Inflammatory macrophage treated with lipopolysaccharide for 4 hours (primary cell): Measurements from ENCODE around the gene HMHB1.
"Not testable (repeated sequence)": the region's sequence is repeated elsewhere in the genome, so short reads cannot be mapped to it uniquely, and the experiment has no call there.

ENCODE experiments used
- DNase-seq: peaks from one replicate; pipeline ENCODE4 v3.0.0-alpha.2; 2020

Gene HMHB1

GRCh38 chr5:143805861-143806260, 6.1 kb upstream of the HMHB1 start:
- DNase-seq: no peak

DNA sequence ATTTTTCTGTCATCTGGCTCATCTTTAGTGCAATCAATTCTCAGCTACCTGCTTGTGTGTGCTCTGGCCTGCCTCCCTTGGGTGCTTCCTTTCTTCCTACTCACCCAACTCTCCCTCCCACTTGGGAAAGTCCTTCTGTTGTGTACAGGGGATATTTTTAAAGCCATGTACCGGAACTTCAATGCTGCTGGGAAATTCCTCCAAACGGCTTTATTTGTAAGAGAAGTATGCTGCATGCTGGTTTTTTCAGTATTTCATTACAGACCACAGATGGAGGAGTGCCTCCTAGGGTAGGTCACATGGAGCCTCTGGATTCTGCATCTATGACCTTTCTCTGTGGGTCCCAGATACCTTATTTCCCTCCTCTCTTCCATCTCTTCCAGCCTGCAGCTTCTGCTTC, 5.4 kb upstream of the HMHB1 start:
- peak; percentile 77 for DNase-seq

DNA sequence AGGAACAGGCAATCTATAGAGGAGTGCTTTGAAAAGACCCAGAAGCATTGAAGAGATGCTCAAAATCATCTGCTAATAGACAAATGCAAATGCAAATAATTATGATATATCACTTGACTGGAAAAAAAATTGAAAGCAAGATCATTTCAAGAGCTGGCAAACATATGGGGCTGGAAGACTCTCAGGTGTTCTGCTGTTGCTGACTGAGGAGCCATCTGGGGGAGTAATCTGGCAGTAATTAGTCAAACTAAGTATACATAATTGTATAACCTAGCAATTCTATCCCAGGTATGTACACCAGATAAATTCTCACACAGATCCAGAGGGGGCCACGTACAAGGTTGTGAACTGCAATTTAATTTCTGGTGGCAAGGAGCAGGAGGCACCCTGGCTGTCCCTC, 4.6 kb upstream of the HMHB1 start:
- no peak for DNase-seq

DNA sequence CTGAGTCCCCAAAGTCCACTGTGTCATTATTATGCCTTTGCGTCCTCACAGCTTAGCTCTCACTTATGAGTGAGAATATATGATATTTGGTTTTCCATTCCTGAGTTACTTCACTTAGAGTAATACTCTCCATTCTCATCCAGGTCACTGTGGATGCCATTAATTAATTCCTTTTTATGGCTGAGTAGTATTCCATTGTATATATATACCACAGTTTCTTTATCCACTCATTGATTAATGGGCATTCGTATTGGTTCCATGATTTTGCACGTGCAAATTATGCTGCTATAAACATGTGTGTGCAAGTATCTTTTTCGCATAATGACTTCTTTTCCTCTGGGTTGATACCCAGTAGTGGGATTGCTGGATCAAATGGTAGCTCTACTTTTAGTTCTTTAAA, 4.4 kb downstream of the HMHB1 start:
- not testable (repeated sequence) for DNase-seq

DNA sequence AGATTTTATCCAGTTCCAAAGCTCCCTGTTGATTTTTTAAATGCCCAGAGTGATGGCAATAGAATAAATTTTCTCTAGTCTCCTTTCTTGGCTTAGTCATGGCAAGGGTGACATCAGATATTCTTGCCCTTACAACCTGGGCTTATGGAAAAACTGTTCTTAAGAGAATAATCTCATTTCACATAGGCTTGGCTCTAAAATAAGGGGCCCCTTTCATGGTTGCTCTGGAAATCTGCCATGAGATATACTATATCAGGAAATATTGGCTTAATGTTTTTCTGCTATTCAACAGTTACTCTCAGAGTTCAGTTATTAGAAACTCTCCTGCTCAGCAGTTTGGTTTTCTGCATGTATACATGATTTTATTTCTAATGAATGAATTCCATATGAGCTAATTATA, 7.8 kb downstream of the HMHB1 start:
- DNase-seq: no peak

DNA sequence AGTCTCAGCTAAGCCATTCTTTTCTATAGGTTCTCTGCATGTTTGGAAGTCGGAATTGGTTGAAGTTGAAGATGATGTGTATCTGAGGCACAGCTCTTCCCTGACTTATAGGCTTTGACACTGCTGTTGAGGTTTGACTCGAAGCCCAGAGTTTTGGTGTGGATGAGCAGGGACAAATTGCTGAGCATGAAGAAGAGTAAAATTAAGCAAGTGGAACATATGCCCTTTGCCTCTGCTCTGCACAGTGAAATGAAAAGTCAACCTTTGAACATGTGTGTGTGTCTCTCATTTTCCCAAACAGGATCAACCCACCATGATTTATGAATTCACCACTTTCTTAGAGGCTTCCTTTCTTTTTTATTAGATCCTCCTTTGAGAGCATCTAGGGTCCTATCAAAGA, 8.5 kb downstream of the HMHB1 start:
- DNase-seq: no peak

DNA sequence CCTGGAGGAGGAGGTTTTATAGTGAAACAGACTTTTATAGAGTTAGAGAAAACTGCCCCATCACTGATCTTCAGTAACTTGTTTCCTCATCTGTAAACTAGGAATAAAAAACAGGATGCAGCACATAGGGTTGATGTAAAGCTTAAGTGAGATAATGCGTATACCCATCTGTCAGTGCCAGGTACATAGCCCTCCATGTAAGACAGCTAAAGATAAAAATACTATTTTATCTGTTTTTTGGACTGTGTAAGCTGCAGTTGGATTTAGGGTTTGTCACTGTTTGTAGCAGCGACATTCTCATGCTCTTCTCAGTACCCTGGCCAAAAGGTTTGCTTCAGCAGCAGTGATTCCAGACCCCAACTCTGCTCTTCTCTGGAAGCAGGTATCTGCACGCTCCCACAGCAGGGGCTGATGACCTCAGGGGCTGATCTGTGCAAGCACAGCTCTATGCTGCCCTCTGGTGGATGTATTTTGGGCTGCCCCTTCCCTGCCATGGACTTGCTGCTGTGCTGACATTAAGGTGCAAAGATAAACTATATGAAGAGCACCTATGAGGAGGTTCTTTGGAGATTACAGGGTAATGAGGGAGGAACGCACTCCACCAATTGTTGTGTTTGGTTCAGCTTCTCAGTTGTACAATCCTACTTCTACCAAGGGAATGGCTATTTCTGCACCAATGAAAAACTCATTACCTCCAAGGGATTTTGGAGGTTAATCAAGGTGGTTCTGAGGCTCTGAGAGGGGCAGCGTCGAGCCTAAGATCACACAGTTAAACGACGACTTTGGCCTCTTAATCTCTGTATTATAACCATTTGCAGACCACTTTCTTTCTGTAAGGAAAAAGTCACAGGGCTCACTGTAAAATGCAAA, 13.1 kb downstream of the HMHB1 start:
- DNase-seq: peak; percentile 69

GRCh38 chr5:143826951-143827444, 15.0 kb downstream of the HMHB1 start:
- no peak for DNase-seq

DNA sequence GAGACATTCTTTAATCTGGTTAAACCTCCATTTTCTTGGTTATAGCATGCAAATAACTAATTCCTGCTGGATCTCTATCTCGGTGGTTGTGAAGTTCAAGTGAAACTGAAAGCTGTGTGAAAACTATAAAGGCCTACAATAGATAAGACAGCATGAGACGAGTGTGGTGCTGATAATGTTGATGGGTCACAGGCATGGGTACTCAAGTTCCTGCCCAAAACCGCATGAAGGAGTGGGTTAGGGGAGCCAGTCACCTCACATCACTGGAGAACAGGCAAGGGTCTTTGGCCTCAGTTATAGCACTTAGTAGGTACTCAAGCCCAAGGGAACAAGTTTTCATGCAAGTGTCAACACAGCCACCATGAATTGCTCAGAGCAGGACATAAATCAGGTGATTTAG, 16.7 kb downstream of the HMHB1 start:
- no peak for DNase-seq

DNA sequence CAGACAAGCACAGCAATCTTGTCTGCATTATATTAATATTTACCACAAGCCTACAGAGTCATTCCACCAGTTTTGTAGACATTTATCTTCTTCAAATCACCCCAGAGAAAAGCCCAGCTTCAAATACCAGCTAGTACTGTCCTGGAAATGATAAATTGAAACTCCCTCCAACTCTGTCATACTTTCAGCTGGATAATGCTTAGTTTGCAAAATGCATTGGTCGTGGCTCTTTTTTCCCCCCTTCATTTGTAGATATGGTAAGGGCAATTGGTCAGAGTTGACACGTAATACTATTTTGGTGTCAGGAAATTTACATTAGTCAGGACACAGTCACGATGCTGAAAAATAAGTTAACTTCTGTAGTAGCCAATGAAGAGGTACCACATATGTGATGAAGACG, 21.2 kb downstream of the HMHB1 start:
- no peak for DNase-seq

DNA sequence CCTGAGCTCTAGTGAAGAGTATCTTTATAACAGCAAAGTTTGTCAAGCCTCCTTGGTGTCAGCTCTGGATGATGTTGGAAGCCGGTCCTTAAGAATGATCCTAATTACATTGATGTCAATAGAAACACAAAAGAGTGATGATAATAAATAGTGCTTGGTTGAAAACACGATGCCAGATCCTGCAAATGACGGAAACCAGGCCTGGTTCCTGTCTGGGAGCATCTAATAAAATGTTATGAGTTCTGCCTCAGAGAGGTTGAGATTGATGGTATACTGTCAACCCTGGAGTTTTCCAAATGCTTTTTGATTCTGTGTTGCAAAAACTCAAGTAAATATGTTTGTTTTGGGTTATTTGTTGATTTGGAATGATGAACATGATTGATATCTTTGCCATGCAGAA, 23.3 kb downstream of the HMHB1 start:
- DNase-seq: no peak

DNA sequence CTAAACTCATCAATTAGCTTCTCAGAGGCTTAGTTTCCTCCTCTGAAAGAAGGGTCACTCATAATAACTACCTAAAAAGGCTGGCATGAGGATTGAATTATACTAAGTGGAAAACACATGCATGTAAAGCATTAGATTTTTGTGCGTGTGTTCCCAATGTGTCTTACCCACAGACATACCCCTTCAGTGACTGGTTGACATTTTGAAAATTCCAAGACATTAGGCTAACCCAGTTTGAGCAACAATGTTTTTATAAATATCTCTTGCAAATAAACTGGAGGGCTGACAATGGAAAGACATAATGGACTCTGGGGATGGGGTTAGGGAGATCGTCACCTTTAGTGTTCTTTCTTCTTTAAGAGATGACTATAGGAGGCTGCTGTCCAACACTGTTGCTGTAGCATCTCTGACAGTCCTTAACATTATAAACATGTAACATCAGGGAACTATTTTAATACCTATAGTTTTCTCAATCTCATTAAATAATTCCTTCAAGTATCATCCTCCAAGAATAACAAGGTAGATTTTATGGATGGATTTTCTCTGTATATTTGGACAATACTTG, 24.3 kb downstream of the HMHB1 start:
- DNase-seq: no peak

DNA sequence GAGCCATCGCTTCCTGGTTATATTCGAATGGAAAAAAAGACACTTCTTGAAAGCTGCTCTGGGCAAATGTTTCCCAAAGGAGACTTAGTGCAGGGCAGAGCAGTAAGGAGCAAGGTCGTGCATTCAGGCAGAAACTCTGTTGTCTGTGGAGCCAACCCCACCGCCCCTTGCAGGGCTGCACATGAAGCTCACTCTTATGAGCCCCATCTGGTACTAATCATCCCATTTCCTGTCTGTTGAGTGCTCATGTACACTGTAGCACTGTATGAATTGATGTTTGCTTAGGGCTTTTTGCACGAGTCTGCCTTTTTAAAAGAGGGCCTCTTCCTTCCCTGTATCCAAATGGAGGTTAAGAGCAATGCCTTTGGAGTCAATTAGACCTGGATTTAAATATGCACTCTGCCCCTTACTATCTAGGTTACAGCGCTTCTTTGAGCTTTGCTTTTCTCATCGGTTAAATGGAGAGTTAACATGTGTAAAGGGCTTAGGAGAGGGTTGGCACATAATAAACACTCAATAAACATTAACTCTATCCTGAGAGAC, 25.4 kb downstream of the HMHB1 start:
- no peak for DNase-seq

- no peak for DNase-seq
Measured at GRCh38 chr5:143841446-143841845, 29.5 kb downstream of the HMHB1 start.

- no peak for DNase-seq
Measured at GRCh38 chr5:143842920-143843319, 31.0 kb downstream of the HMHB1 start.

DNA sequence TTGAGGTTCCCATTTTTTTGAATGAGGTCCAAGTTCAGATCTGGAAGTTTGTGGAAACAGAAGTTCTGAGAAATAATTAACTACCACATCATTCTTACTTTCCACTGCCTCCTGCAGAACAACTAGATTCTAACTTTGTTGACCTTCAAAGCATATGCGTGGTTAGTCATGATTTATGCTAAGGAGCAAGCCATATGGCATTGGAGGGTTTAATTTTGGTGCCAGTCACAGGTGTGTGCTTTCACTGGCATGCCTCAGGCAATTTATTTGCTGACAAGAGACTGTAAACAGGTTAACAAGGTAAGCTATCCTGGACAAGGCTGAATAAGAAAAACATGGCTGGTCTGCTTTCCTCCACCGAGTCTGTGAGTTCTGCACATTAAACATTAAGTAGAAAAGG, 31.5 kb downstream of the HMHB1 start:
- no peak for DNase-seq

DNA sequence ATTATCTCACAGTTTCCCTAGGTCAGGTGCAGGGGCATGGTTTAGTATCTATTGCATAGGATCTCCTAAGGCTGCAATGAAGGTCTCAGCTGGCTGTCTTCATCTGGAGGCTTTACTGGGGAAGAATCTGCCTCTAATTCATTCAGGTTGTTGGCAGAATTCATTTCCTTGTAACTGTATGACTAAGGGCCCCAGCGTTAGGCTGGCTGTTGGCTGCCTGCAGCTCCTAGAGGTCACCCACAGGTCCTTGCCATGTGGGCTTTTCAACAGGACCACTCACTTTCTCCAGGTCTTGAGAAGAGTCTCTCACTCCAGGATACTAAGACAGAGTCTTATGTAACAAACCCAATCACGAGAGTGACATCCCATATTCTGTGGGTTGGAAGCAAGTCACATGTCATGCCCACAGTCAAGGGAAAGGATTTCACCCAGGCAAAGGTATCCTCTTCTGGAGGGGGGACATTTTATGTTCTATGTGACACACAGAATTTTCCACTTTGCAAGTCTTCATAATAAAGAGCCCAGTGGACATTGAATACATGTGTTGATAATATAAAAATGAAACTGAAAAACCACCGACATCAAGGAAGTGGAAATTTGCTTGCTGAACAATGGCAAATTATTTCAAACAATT, 38.2 kb downstream of the HMHB1 start:
- DNase-seq: peak; percentile 13

DNA sequence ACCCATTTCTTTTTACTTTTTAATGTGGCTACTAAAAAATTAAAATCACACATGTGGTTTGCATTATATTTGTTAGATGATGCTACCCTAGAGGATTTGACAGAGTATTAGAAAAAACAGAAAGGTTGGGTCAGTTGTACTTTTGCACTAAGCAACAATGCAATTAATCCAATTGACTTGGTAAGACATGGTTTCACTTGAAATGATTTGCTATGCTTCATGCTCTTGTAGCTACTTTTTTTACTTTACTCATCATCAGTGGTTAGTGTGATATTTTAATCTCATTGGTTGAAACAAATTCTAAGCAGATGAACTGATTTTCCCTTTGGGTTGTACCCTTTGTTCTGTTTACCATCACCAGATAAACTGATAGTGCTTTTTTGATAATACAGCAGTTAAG, 39.4 kb downstream of the HMHB1 start:
- no peak for DNase-seq

- no peak for DNase-seq
Measured at GRCh38 chr5:143860211-143860610, 48.2 kb downstream of the HMHB1 start.

GRCh38 chr5:143862271-143862670, 50.3 kb downstream of the HMHB1 start:
- peak; percentile 42 for DNase-seq

- DNase-seq: no peak
Measured at GRCh38 chr5:143865426-143866025, 53.6 kb downstream of the HMHB1 start.
